Activated CD4-positive, alpha-beta memory T cell treated with anti-CD3 and anti-CD28 coated beads, Interleukin-2, amount 10 ng/mL, durations not matched to agents 7 days and 5 days (primary cell): ENCODE measurements around the gene REL. TPM values are rescaled to one million over a fixed set of nuclear protein-coding genes. Genes with fewer than 3 reads are reported as not detected.
"Not testable (repeated sequence)": the region's sequence is repeated elsewhere in the genome, so short reads cannot be mapped to it uniquely, and the experiment has no call there.

Experiments
- CTCF ChIA-PET: fragments of 350-600 bp; sonication (Branson Sonifier 250); formaldehyde crosslinking; loops from one replicate; lab custom pipeline; 2021; ENCODE audit warnings: antibody characterized with exemption, inconsistent platforms; lab: Charles Lee
- POLR2A ChIA-PET: fragments of 350-600 bp; sonication (Branson Sonifier 250); formaldehyde crosslinking; loops from one replicate; lab custom pipeline; 2021; ENCODE audit warnings: antibody characterized with exemption; lab: Charles Lee
- DNase-seq: peaks from one replicate; pipeline ENCODE4 v3.0.0-alpha.2; 2020
- H3K27ac Mint-ChIP-seq: one replicate; pipeline ENCODE4 v1.8.0; 2021; ENCODE audit warnings: mild to moderate bottlenecking, mixed read lengths
- H3K27me3 Mint-ChIP-seq: one replicate; pipeline ENCODE4 v1.8.0; 2021; ENCODE audit warnings: mixed read lengths
- H3K36me3 Mint-ChIP-seq: one replicate; pipeline ENCODE4 v1.8.0; 2021; ENCODE audit warnings: low read depth, mixed read lengths
- H3K4me1 Mint-ChIP-seq: one replicate; pipeline ENCODE4 v1.8.0; 2021; ENCODE audit warnings: mixed read lengths
- H3K4me3 Mint-ChIP-seq: one replicate; pipeline ENCODE4 v1.8.0; 2021; ENCODE audit warnings: mild to moderate bottlenecking, mixed read lengths
- H3K9me3 Mint-ChIP-seq: one replicate; pipeline ENCODE4 v1.8.0; 2021; ENCODE audit warnings: mixed read lengths
- total RNA-seq, 2 experiments: library from RNA; stranded (reverse); gene quantifications; one replicate each; pipeline ENCODE4 v1.2.3, GENCODE V29; 2021

Gene REL
- total RNA-seq, 2 experiments from 2014 or later = 22.9 to 24.0 TPM

GRCh38 chr2:60849187-60849586 is 32.2 kb upstream of the REL start:
- no peaks in the 10 kb centered on the region for H3K4me1 Mint-ChIP-seq
- ChIA-PET POLR2A (interaction anchor here (0.6 kb wide), 2 partner anchors 9 to 855 kb away, joined by 3 read pairs; no protein-coding TSS in a partner anchor), CTCF (no interaction called here)
- H3K9me3 Mint-ChIP-seq = no peaks in the 10 kb centered on the region
- H3K27ac Mint-ChIP-seq = no peak overlapping the region
- H3K36me3 Mint-ChIP-seq = no peaks in the 10 kb centered on the region
- no peaks in the 10 kb centered on the region for H3K27me3 Mint-ChIP-seq
- H3K4me3 Mint-ChIP-seq = no peak overlapping the region
- DNase-seq = no peak

GRCh38 chr2:60852282-60852860 is 29.0 kb upstream of the REL start:
- no peaks in the 10 kb centered on the region for H3K27me3 Mint-ChIP-seq
- H3K36me3 Mint-ChIP-seq = no peaks in the 10 kb centered on the region
- DNase-seq = no peak
- ChIA-PET CTCF (no interaction called here), POLR2A (interaction anchor here (1.2 kb wide), 1 partner anchor 29 kb away, joined by 3 read pairs; the partner anchor contains the start of gene REL)
- H3K27ac Mint-ChIP-seq = no peak overlapping the region
- no peak overlapping the region for H3K4me3 Mint-ChIP-seq
- no peaks in the 10 kb centered on the region for H3K4me1 Mint-ChIP-seq
- no peaks in the 10 kb centered on the region for H3K9me3 Mint-ChIP-seq

- ChIA-PET POLR2A (no interaction called here), CTCF (no interaction called here)
- H3K9me3 Mint-ChIP-seq = no peaks in the 10 kb centered on the region
- H3K36me3 Mint-ChIP-seq = no peaks in the 10 kb centered on the region
- DNase-seq = no peak
- no peaks in the 10 kb centered on the region for H3K27me3 Mint-ChIP-seq
- H3K27ac Mint-ChIP-seq = no peak overlapping the region
- no peaks in the 10 kb centered on the region for H3K4me1 Mint-ChIP-seq
- no peak overlapping the region for H3K4me3 Mint-ChIP-seq
These were observed 27.8 kb upstream of the REL start for GRCh38 chr2:60853531-60853930.

- ChIA-PET POLR2A (no interaction called here), CTCF (no interaction called here)
These were observed 25.2 kb upstream of the REL start for GRCh38 chr2:60855989-60856669.

GRCh38 chr2:60857056-60857455 is 24.3 kb upstream of the REL start:
- no peak for DNase-seq
- Mint-ChIP-seq H3K4me3 (no peak overlapping the region), H3K27ac (no peak overlapping the region), H3K27me3 (no peaks in the 10 kb centered on the region), H3K36me3 (no peaks in the 10 kb centered on the region), H3K9me3 (no peaks in the 10 kb centered on the region), H3K4me1 (no peaks in the 10 kb centered on the region)
- POLR2A ChIA-PET = no interaction called here
- CTCF ChIA-PET = no interaction called here

More at GRCh38 chr2:60855989-60856669, 25.2 kb upstream of the REL start:
- H3K4me3 Mint-ChIP-seq = no peak overlapping the region
- H3K36me3 Mint-ChIP-seq = no peaks in the 10 kb centered on the region
- no peak overlapping the region for H3K27ac Mint-ChIP-seq
- no peaks in the 10 kb centered on the region for H3K4me1 Mint-ChIP-seq
- no peaks in the 10 kb centered on the region for H3K27me3 Mint-ChIP-seq
- H3K9me3 Mint-ChIP-seq = no peaks in the 10 kb centered on the region
- no peak for DNase-seq

GRCh38 chr2:60858897-60859311 is 22.5 kb upstream of the REL start:
- no peak overlapping the region for H3K4me3 Mint-ChIP-seq

GRCh38 chr2:60861736-60862135 is 19.6 kb upstream of the REL start:
- Mint-ChIP-seq H3K4me3 (no peak overlapping the region), H3K36me3 (peaks cover 5% of the 10 kb centered on the region), H3K27ac (no peak overlapping the region), H3K27me3 (no peaks in the 10 kb centered on the region), H3K4me1 (peaks cover 4% of the 10 kb centered on the region), H3K9me3 (no peaks in the 10 kb centered on the region)
- ChIA-PET CTCF (no interaction called here), POLR2A (no interaction called here)
- DNase-seq = no peak

More at GRCh38 chr2:60858897-60859311, 22.5 kb upstream of the REL start:
- POLR2A ChIA-PET = no interaction called here
- peaks cover 4% of the 10 kb centered on the region for H3K4me1 Mint-ChIP-seq
- no peaks in the 10 kb centered on the region for H3K27me3 Mint-ChIP-seq
- H3K9me3 Mint-ChIP-seq = no peaks in the 10 kb centered on the region
- no peak for DNase-seq
- CTCF ChIA-PET = no interaction called here
- no peak overlapping the region for H3K27ac Mint-ChIP-seq
- no peaks in the 10 kb centered on the region for H3K36me3 Mint-ChIP-seq

- no peak overlapping the region for H3K4me3 Mint-ChIP-seq
- H3K27me3 Mint-ChIP-seq = no peaks in the 10 kb centered on the region
- ChIA-PET POLR2A (interaction anchor here (0.9 kb wide), 1 partner anchor 101 kb away, joined by 3 read pairs; no protein-coding TSS in a partner anchor), CTCF (no interaction called here)
- H3K9me3 Mint-ChIP-seq = peaks cover 6% of the 10 kb centered on the region
- no peak overlapping the region for H3K27ac Mint-ChIP-seq
- peaks cover 11% of the 10 kb centered on the region for H3K4me1 Mint-ChIP-seq
- DNase-seq = no peak
- peaks cover 12% of the 10 kb centered on the region for H3K36me3 Mint-ChIP-seq
These were observed 18.7 kb upstream of the REL start for GRCh38 chr2:60862642-60863041.

- H3K9me3 Mint-ChIP-seq = peaks cover 10% of the 10 kb centered on the region
- not testable (repeated sequence) for H3K27me3 Mint-ChIP-seq, DNase-seq, H3K4me3 Mint-ChIP-seq, H3K27ac Mint-ChIP-seq
- POLR2A ChIA-PET = interaction anchor here (3.9 kb wide), 1 partner anchor 17 kb away, joined by 39 read pairs; the partner anchor contains the start of gene REL
- H3K36me3 Mint-ChIP-seq = peaks cover 26% of the 10 kb centered on the region
- CTCF ChIA-PET = interaction anchor here (0.6 kb wide), 1 partner anchor 17 kb away, joined by 3 read pairs; no protein-coding TSS in a partner anchor
- peaks cover 22% of the 10 kb centered on the region for H3K4me1 Mint-ChIP-seq
These were observed 16.0 kb upstream of the REL start for GRCh38 chr2:60865361-60865760.

GRCh38 chr2:60867007-60867406 is 14.4 kb upstream of the REL start:
- Mint-ChIP-seq H3K27me3 (no peaks in the 10 kb centered on the region), H3K4me1 (peaks cover 23% of the 10 kb centered on the region), H3K27ac (peak overlapping the region; percentile 42), H3K4me3 (no peak overlapping the region), H3K9me3 (peaks cover 10% of the 10 kb centered on the region), H3K36me3 (peaks cover 26% of the 10 kb centered on the region)
- ChIA-PET POLR2A (interaction anchor here (1.0 to 3.9 kb wide), 3 partner anchors 16 to 48 kb away, joined by 3 to 39 read pairs (median 8); partner anchors contain the start of gene REL), CTCF (interaction anchor here (1.0 to 1.7 kb wide), 3 partner anchors 15 to 160 kb away, joined by 3 read pairs; no protein-coding TSS in a partner anchor)
- no peak for DNase-seq

- H3K36me3 Mint-ChIP-seq = peaks cover 26% of the 10 kb centered on the region
- no peaks in the 10 kb centered on the region for H3K27me3 Mint-ChIP-seq
- CTCF ChIA-PET = interaction anchor here (1.0 to 1.7 kb wide), 4 partner anchors 13 to 161 kb away, joined by 3 to 6 read pairs (median 3); partner anchors contain the start of gene REL
- H3K9me3 Mint-ChIP-seq = peaks cover 10% of the 10 kb centered on the region
- H3K4me3 Mint-ChIP-seq = no peak overlapping the region
- POLR2A ChIA-PET = interaction anchor here (1.0 to 3.9 kb wide), 6 partner anchors 11 to 310 kb away, joined by 3 to 39 read pairs (median 4); partner anchors contain the start of gene REL
- H3K27ac Mint-ChIP-seq = peak overlapping the region; percentile 68
- H3K4me1 Mint-ChIP-seq = peaks cover 27% of the 10 kb centered on the region
- peak; percentile 52 for DNase-seq
These were observed 13.5 kb upstream of the REL start for GRCh38 chr2:60867848-60868247.

- CTCF ChIA-PET = interaction anchor here (1.0 to 1.2 kb wide), 2 partner anchors 13 to 75 kb away, joined by 3 to 6 read pairs; partner anchors contain the start of gene REL
- H3K4me1 Mint-ChIP-seq = peaks cover 29% of the 10 kb centered on the region
- peaks cover 26% of the 10 kb centered on the region for H3K36me3 Mint-ChIP-seq
- H3K27me3 Mint-ChIP-seq = no peaks in the 10 kb centered on the region
- peaks cover 10% of the 10 kb centered on the region for H3K9me3 Mint-ChIP-seq
- H3K4me3 Mint-ChIP-seq = no peak overlapping the region
- POLR2A ChIA-PET = interaction anchor here (1.0 to 3.9 kb wide), 5 partner anchors 10 to 309 kb away, joined by 4 to 39 read pairs (median 5); partner anchors contain the start of gene REL
- DNase-seq = no peak
- no peak overlapping the region for H3K27ac Mint-ChIP-seq
These were observed 12.6 kb upstream of the REL start for GRCh38 chr2:60868589-60869273.
